GM21515 (cell line): Measurements from ENCODE around the gene SLC9A3.

ENCODE experiments used
- ATAC-seq: cut with Tn5 transposase; IDR thresholded peaks from one replicate; pipeline ENCODE4 v1.9.1; 2021; ENCODE audit not compliant: unreplicated experiment

The SLC9A3 gene

GRCh38 chr5:433836-434235 is 90.4 kb downstream of the SLC9A3 start:
- no peak for ATAC-seq

GRCh38 chr5:432928-433791 is 91.1 kb downstream of the SLC9A3 start:
- ATAC-seq: no peak

GRCh38 chr5:432201-432927 is 91.9 kb downstream of the SLC9A3 start:
- no peak for ATAC-seq

GRCh38 chr5:431711-432050 is 92.6 kb downstream of the SLC9A3 start:
- ATAC-seq: no peak

- ATAC-seq: peak; percentile 74
Measured at GRCh38 chr5:431001-431710, 93.1 kb downstream of the SLC9A3 start.

GRCh38 chr5:430214-430925 is 93.9 kb downstream of the SLC9A3 start:
- ATAC-seq: no peak

- no peak for ATAC-seq
Measured at GRCh38 chr5:429453-430188, 94.6 kb downstream of the SLC9A3 start.

GRCh38 chr5:428754-429452 is 95.3 kb downstream of the SLC9A3 start:
- no peak for ATAC-seq

GRCh38 chr5:428219-428618 is 96.0 kb downstream of the SLC9A3 start:
- ATAC-seq: no peak

- no peak for ATAC-seq
Measured at GRCh38 chr5:427415-428087, 96.7 kb downstream of the SLC9A3 start.

GRCh38 chr5:426392-426976 is 97.8 kb downstream of the SLC9A3 start:
- ATAC-seq: no peak

GRCh38 chr5:425714-426113 is 98.5 kb downstream of the SLC9A3 start:
- ATAC-seq: no peak

GRCh38 chr5:424301-425110 is 99.7 kb downstream of the SLC9A3 start:
- peak; percentile 79 for ATAC-seq

- no peak for ATAC-seq
Measured at GRCh38 chr5:423626-424261, 100.5 kb downstream of the SLC9A3 start.

- no peak for ATAC-seq
Measured at GRCh38 chr5:423233-423565, 101.0 kb downstream of the SLC9A3 start.

- no peak for ATAC-seq
Measured at GRCh38 chr5:422323-423232, 101.7 kb downstream of the SLC9A3 start.

- no peak for ATAC-seq
Measured at GRCh38 chr5:421901-422300, 102.3 kb downstream of the SLC9A3 start.
